GM12878 (cell line): ENCODE measurements around the gene CAPN7. TPM values are rescaled to one million over a fixed set of nuclear protein-coding genes. Genes with fewer than 3 reads are reported as not detected.

Experiments used
- ATAC-seq: fragments of 200-7000 bp; cut with Tn5 transposase; 3 replicates; pipeline ENCODE4 v1.9.1; 2020; ENCODE audit warnings: mild to moderate bottlenecking, moderate library complexity
- BruUV-seq: library from RNA; stranded (reverse); fragments of 400-500 nt; replicated peaks from 2 replicates; lab custom pipeline; 2021; lab: Mats Ljungman, UMichigan
- CTCF ChIA-PET: fragments of 300-600 bp; sonication (Branson Sonifier 250); formaldehyde crosslinking; extraction: SDS; loops from one replicate; lab custom pipeline; 2021; ENCODE audit warnings: inconsistent platforms; lab: Yijun Ruan, JAX
- POLR2A ChIA-PET: fragments of 350-600 bp; formaldehyde crosslinking; extraction: SDS; loops from one replicate; lab custom pipeline; 2021; ENCODE audit warnings: inconsistent platforms; lab: Charles Lee
- RAD21 ChIA-PET: fragments of 300-600 bp; sonication (Branson Sonifier 250); formaldehyde crosslinking; loops from one replicate; lab custom pipeline; 2023; ENCODE audit warnings: antibody characterized with exemption; ENCODE audit not compliant: unreplicated experiment; lab: Charles Lee
- SMC1A ChIA-PET: fragments of 300-600 bp; sonication (Branson Sonifier 250); formaldehyde crosslinking; loops from one replicate; lab custom pipeline; 2023; ENCODE audit not compliant: unreplicated experiment, uncharacterized antibody; lab: Charles Lee
- DNase-seq: peaks from one replicate; pipeline ENCODE4 v3.0.0-alpha.2; 2011; ENCODE audit warnings: low read depth, low spot score
- FAIRE-seq: peaks from 3 replicates; lab custom pipeline; 2011; peaks lifted over from hg19 to GRCh38; lab: Jason Lieb, UNC
- H2AFZ ChIP-seq: 2 replicates; pipeline ENCODE4 v1.6.0; 2011; ENCODE audit warnings: low read depth, low read length, control low read depth; ENCODE audit not compliant: control insufficient read depth
- H3K27ac ChIP-seq: 2 replicates; pipeline ENCODE4 v1.5.1; 2011; ENCODE audit warnings: control low read depth; ENCODE audit not compliant: control insufficient read depth, insufficient read depth
- H3K27me3 ChIP-seq, 2 experiments: replicated peaks in 1 of 2; 2 replicates each; pipeline versions ENCODE4 v1.6.0 to v1.6.1; 2011; ENCODE audit warnings: low read length in 1 of 2; ENCODE audit not compliant: control insufficient read depth in 2 of 2, insufficient read depth in 2 of 2
- H3K36me3 ChIP-seq, 2 experiments: 2 replicates each; pipeline ENCODE4 v1.5.1; 2011; ENCODE audit warnings: low read length in 1 of 2; ENCODE audit not compliant: control insufficient read depth in 2 of 2, insufficient read depth in 2 of 2
- H3K4me1 ChIP-seq: 2 replicates; pipeline ENCODE4 v1.6.1; 2011; ENCODE audit warnings: mild to moderate bottlenecking, low read length, moderate library complexity, mixed read lengths; ENCODE audit not compliant: control insufficient read depth, insufficient read depth
- H3K4me2 ChIP-seq: 2 replicates; pipeline ENCODE4 v1.6.0; 2011; ENCODE audit warnings: control low read depth; ENCODE audit not compliant: control insufficient read depth, insufficient read depth
- H3K4me3 ChIP-seq: fragments of 200-600 bp; sonication (generic); 2 replicates; pipeline ENCODE4 v1.5.1; 2016
- H3K79me2 ChIP-seq: 2 replicates; pipeline ENCODE4 v1.6.0; 2011; ENCODE audit warnings: low read length; ENCODE audit not compliant: control insufficient read depth, insufficient read depth
- H3K9ac ChIP-seq: 2 replicates; pipeline ENCODE4 v1.8.0; 2011; ENCODE audit warnings: low read length, control low read depth, mixed read lengths; ENCODE audit not compliant: control insufficient read depth, insufficient read depth
- H3K9me3 ChIP-seq: replicated peaks from 3 replicates; pipeline ENCODE4 v1.5.1; 2011; ENCODE audit warnings: mild to moderate bottlenecking, low read length; ENCODE audit not compliant: control insufficient read depth, insufficient read depth
- H4K20me1 ChIP-seq: 2 replicates; pipeline ENCODE4 v1.6.0; 2011; ENCODE audit not compliant: control insufficient read depth, insufficient read depth
- CBX5 ChIP-seq: sonication (generic); IDR thresholded peaks from 2 replicates; pipeline ENCODE4 v1.6.1; 2016; ENCODE audit warnings: low read depth, moderate library complexity, mild to moderate bottlenecking, inconsistent platforms
- CHD4 ChIP-seq: fragments of 200-600 bp; sonication (generic); IDR thresholded peaks from 2 replicates; pipeline ENCODE4 v1.6.1; 2016; ENCODE audit warnings: mild to moderate bottlenecking
- EGR1 ChIP-seq, 2 experiments: IDR thresholded peaks; 1 replicate in 1 of 2; 2 replicates in 1 of 2; pipeline ENCODE4 v1.6.1; 2011 to 2012; ENCODE audit warnings: low read depth in 2 of 2, low read length in 2 of 2, borderline replicate concordance in 1 of 2, mild to moderate bottlenecking in 1 of 2, moderate library complexity in 1 of 2
- EZH2 ChIP-seq: IDR thresholded peaks from 2 replicates; pipeline ENCODE4 v1.6.1; 2012; ENCODE audit warnings: low read depth, mild to moderate bottlenecking, control low read depth, inconsistent platforms, low read length, borderline replicate concordance; ENCODE audit not compliant: control insufficient read depth
- HDGF ChIP-seq: fragments of 450-650 bp; IDR thresholded peaks from 2 replicates; pipeline ENCODE4 v1.6.1; 2016; ENCODE audit warnings: antibody characterized with exemption
- KLF5 ChIP-seq: fragments of 450-650 bp; IDR thresholded peaks from 2 replicates; pipeline ENCODE4 v1.6.1; 2014; ENCODE audit warnings: mild to moderate bottlenecking; ENCODE audit not compliant: partially characterized antibody
- MTA3 ChIP-seq: IDR thresholded peaks from 2 replicates; pipeline ENCODE4 v1.6.1; 2012; ENCODE audit warnings: low read length, inconsistent platforms, borderline replicate concordance
- MXI1 ChIP-seq: fragments of 150-350 bp; IDR thresholded peaks from 2 replicates; pipeline ENCODE4 v1.6.1; 2011; ENCODE audit warnings: low read depth, mild to moderate bottlenecking, inconsistent platforms, low read length, improper control_type of control experiment
- NBN ChIP-seq: fragments of 450-650 bp; IDR thresholded peaks from 2 replicates; pipeline ENCODE4 v1.6.1; 2016
- NFXL1 ChIP-seq: fragments of 450-650 bp; IDR thresholded peaks from 2 replicates; pipeline ENCODE4 v1.6.1; 2017; ENCODE audit warnings: antibody characterized with exemption, mild to moderate bottlenecking, borderline replicate concordance
- NFYB ChIP-seq: IDR thresholded peaks from 2 replicates; pipeline ENCODE4 v1.6.1; 2011; ENCODE audit warnings: low read depth, mild to moderate bottlenecking, low read length, improper control_type of control experiment, moderate library complexity; ENCODE audit not compliant: insufficient read depth
- PAX5 ChIP-seq: IDR thresholded peaks from 2 replicates; pipeline ENCODE4 v1.6.1; 2011; ENCODE audit warnings: low read depth, low read length, borderline replicate concordance
- POLR2AphosphoS2 ChIP-seq: IDR thresholded peaks from 2 replicates; pipeline ENCODE4 v1.6.1; 2011; ENCODE audit warnings: low read depth, mild to moderate bottlenecking, low read length, improper control_type of control experiment, moderate library complexity
- SIN3A ChIP-seq: IDR thresholded peaks from 2 replicates; pipeline ENCODE4 v1.6.1; 2012; ENCODE audit warnings: low read depth, low read length, improper control_type of control experiment
- SMAD1 ChIP-seq: fragments of 450-650 bp; IDR thresholded peaks from 2 replicates; pipeline ENCODE4 v1.6.1; 2018; ENCODE audit warnings: mild to moderate bottlenecking, low read depth; ENCODE audit not compliant: partially characterized antibody
- SP1 ChIP-seq: IDR thresholded peaks from one replicate; pipeline ENCODE4 v1.6.1; 2011; ENCODE audit warnings: low read depth, low read length
- ZBTB33 ChIP-seq: fragments of 450-650 bp; IDR thresholded peaks from 2 replicates; pipeline ENCODE4 v1.6.1; 2017; ENCODE audit warnings: mild to moderate bottlenecking
- WGBS: methylation state at CpG from one replicate; pipeline ENCODE4 v1.1.6; 2016; ENCODE audit warnings: low lambda C conversion rate; ENCODE audit not compliant: insufficient replicate concordance, insufficient coverage; ENCODE audit errors: missing lambda C conversion rate; 5-methylcytosine and 5-hydroxymethylcytosine counted together
- in situ Hi-C: fragments of 300-500 bp; cut with MboI; formaldehyde crosslinking; loops from 9 replicates; pipeline ENCODE4 v1.14.3; 2018; ENCODE audit warnings: mixed read lengths
- intact Hi-C: fragments of 100-400 bp; cut with micrococcal nuclease; formaldehyde crosslinking; loops from one replicate; pipeline ENCODE4 v1.14.2; 2022; ENCODE audit not compliant: unreplicated experiment
- polyA plus RNA-seq, 11 experiments: library from polyadenylated mRNA; depleted of rRNA in 4 of 11; unstranded in 6 of 11; stranded (reverse) in 5 of 11; fragments of >200 nt; fragmentation: Nextera tagmentation in 4 of 11; fragmentation: Illumina TruSeq in 1 of 11; extraction: Ambion mirVana in 4 of 11; extraction: Trizol in 1 of 11; gene quantifications; 1 replicate in 1 of 11; 2 replicates in 10 of 11; pipeline versions ENCODE4 v1.2.1 to v1.2.3, GENCODE V29; 2011 to 2016; ENCODE audit warnings: inconsistent platforms in 2 of 11, missing spikeins in 2 of 11, low read depth in 1 of 11
- total RNA-seq, 4 experiments: library from RNA; depleted of rRNA in 3 of 4; stranded (reverse); fragments of >200 nt in 3 of 4; fragmentation: Illumina TruSeq in 1 of 4; extraction: Trizol in 1 of 4; gene quantifications; 2 replicates each; pipeline versions ENCODE4 v1.2.1 to v1.2.3, GENCODE V29; 2013 to 2021
- TF ChIP-seq, protein P1 (sequence below): fragments of 450-650 bp; IDR thresholded peaks from 2 replicates; pipeline ENCODE4 v1.6.1; 2018; ENCODE audit warnings: mild to moderate bottlenecking, low read depth, moderate library complexity; ENCODE audit not compliant: partially characterized antibody
- TF ChIP-seq, protein P2 (sequence below): fragments of 450-650 bp; IDR thresholded peaks from 2 replicates; pipeline ENCODE4 v1.6.1; 2016; ENCODE audit warnings: mild to moderate bottlenecking

CAPN7 gene
- total and polyA plus RNA-seq, 10 of the 15 experiments (the other 5 are each of a cell fraction or from before 2014, with no cell fraction given): 5.3 to 27.0 (median 18.2) TPM

DNA sequence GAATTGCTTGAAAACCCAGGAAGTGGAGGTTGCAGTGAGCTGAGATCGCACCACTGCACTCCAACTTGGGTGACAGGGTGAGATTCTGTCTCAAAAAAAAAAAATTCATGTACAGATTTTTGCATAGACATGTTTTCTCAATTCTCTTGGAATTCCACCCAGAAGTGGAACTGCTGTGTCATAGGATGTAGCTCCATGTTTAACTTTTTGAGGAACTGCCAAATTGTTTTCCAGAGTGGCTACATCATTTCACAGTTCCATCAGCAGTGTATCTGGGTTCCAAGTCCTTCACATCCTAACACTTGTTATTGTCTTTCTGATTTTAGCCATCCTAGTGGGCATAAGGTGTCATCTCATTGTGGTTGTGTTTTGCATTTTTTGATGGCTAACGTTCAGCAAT is 9.9 kb downstream of the CAPN7 start:
- in situ Hi-C loops (no loop called here), intact Hi-C loops (no loop called here)
- no peak overlapping the region for H2AFZ ChIP-seq
- no peak for TF ChIP-seq SIN3A
- TF ChIP-seq, protein P1, sequence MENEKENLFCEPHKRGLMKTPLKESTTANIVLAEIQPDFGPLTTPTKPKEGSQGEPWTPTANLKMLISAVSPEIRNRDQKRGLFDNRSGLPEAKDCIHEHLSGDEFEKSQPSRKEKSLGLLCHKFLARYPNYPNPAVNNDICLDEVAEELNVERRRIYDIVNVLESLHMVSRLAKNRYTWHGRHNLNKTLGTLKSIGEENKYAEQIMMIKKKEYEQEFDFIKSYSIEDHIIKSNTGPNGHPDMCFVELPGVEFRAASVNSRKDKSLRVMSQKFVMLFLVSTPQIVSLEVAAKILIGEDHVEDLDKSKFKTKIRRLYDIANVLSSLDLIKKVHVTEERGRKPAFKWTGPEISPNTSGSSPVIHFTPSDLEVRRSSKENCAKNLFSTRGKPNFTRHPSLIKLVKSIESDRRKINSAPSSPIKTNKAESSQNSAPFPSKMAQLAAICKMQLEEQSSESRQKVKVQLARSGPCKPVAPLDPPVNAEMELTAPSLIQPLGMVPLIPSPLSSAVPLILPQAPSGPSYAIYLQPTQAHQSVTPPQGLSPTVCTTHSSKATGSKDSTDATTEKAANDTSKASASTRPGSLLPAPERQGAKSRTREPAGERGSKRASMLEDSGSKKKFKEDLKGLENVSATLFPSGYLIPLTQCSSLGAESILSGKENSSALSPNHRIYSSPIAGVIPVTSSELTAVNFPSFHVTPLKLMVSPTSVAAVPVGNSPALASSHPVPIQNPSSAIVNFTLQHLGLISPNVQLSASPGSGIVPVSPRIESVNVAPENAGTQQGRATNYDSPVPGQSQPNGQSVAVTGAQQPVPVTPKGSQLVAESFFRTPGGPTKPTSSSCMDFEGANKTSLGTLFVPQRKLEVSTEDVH: no peak
- TF ChIP-seq SMAD1: no peak
- TF ChIP-seq MXI1: no peak
- TF ChIP-seq NBN: no peak
- no peak for TF ChIP-seq ZBTB33
- no peak for TF ChIP-seq PAX5
- TF ChIP-seq HDGF: no peak
- TF ChIP-seq NFXL1: no peak
- no peak for TF ChIP-seq CHD4
- no peak for TF ChIP-seq NFYB
- TF ChIP-seq EZH2: no peak
- no peak for TF ChIP-seq CBX5
- TF ChIP-seq EGR1 (IDR thresholded peaks at IDR 0.05; ENCODE audit: borderline replicate concordance in 1 of 2, low read depth in 2 of 2, low read length in 2 of 2): no peak
- TF ChIP-seq KLF5: no peak
- no peak for TF ChIP-seq SP1
- TF ChIP-seq, protein P2, sequence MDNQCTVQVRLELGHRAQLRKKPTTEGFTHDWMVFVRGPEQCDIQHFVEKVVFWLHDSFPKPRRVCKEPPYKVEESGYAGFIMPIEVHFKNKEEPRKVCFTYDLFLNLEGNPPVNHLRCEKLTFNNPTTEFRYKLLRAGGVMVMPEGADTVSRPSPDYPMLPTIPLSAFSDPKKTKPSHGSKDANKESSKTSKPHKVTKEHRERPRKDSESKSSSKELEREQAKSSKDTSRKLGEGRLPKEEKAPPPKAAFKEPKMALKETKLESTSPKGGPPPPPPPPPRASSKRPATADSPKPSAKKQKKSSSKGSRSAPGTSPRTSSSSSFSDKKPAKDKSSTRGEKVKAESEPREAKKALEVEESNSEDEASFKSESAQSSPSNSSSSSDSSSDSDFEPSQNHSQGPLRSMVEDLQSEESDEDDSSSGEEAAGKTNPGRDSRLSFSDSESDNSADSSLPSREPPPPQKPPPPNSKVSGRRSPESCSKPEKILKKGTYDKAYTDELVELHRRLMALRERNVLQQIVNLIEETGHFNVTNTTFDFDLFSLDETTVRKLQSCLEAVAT: no peak
- TF ChIP-seq POLR2AphosphoS2: no peak
- no peak for TF ChIP-seq MTA3

More for the DNA sequence above, 9.9 kb downstream of the CAPN7 start:
- no peak overlapping the region; the same call in 1 of the 2 replicates for H3K4me2 ChIP-seq
- ChIA-PET POLR2A (interaction anchor here (0.6 kb wide), 1 partner anchor 55 kb away, joined by 4 read pairs; no protein-coding TSS in a partner anchor), CTCF (interaction anchor here (1.0 kb wide), 1 partner anchor 189 kb away, joined by 4 read pairs; no protein-coding TSS in a partner anchor), RAD21 (no interaction called here), SMC1A (interaction anchor here (1.8 kb wide), 1 partner anchor 13 kb away, joined by 4 read pairs; no protein-coding TSS in a partner anchor)
- no peak for FAIRE-seq
- peaks cover 7% of the 10 kb centered on the region; the same call in 1 of the 2 replicates for H3K4me1 ChIP-seq
- WGBS: 37% methylated on average over 2 of the region's 2 CpGs
- no peak overlapping the region for H3K4me3 ChIP-seq
- H3K27me3 ChIP-seq: no peaks in the 10 kb centered on the region
- H3K9me3 ChIP-seq: no peaks in the 10 kb centered on the region
- no peak overlapping the region for H3K9ac ChIP-seq
- peaks cover 3 to 13% of the 10 kb centered on the region in 2 experiments; a peak in 3 of 4 replicates for H3K36me3 ChIP-seq
- no peaks in the 10 kb centered on the region for H4K20me1 ChIP-seq
- H3K79me2 ChIP-seq: no peaks in the 10 kb centered on the region; the same call in 1 of the 2 replicates
- no TSS peak for BruUV-seq
- H3K27ac ChIP-seq: no peak overlapping the region
- DNase-seq: no peak
- peak; percentile 57 for ATAC-seq
